Natural killer cell (primary cell): Measurements from ENCODE around the gene ZNF420. TPM values are rescaled to one million over a fixed set of nuclear protein-coding genes. Genes with fewer than 3 reads are reported as not detected.

Source experiments
- ATAC-seq, 3 donors: fragments of 150-1000 bp in 2 of 3; fragments of 200-7000 bp in 1 of 3; cut with Tn5 transposase; 1 replicate in 1 of 3; 2 replicates in 2 of 3; pipeline ENCODE4 v1.10.0; 2021; ENCODE audit warnings: mild to moderate bottlenecking in 2 of 3, moderate library complexity in 2 of 3
- DNase-seq, 2 donors: peaks; one replicate each; pipeline versions ENCODE4 v3.0.0 to v3.0.0-alpha.2; 2013 to 2021; ENCODE audit warnings: mixed read lengths in 1 of 2
- H3K27ac ChIP-seq: one replicate; pipeline ENCODE4 v1.5.1; 2013; ENCODE audit warnings: mild to moderate bottlenecking, low read length
- H3K27me3 ChIP-seq: one replicate; pipeline ENCODE4 v1.6.1; 2013; ENCODE audit warnings: low read length; ENCODE audit not compliant: control insufficient read depth, insufficient read depth
- H3K36me3 ChIP-seq: one replicate; pipeline ENCODE4 v1.6.1; 2013; ENCODE audit warnings: low read length; ENCODE audit not compliant: control insufficient read depth, insufficient read depth
- H3K4me1 ChIP-seq: one replicate; pipeline ENCODE4 v1.6.1; 2013; ENCODE audit warnings: low read length; ENCODE audit not compliant: control insufficient read depth, insufficient read depth
- H3K4me3 ChIP-seq: one replicate; pipeline ENCODE4 v1.5.1; 2013; ENCODE audit warnings: low read length
- H3K9me3 ChIP-seq: one replicate; pipeline ENCODE4 v1.6.1; 2013; ENCODE audit warnings: low read length; ENCODE audit not compliant: control insufficient read depth, insufficient read depth
- H3K27ac Mint-ChIP-seq, 2 donors: one replicate each; pipeline ENCODE4 v1.8.0; 2022; ENCODE audit warnings: mild to moderate bottlenecking in 2 of 2, mixed read lengths in 2 of 2, moderate library complexity in 1 of 2
- H3K27me3 Mint-ChIP-seq, 2 donors: one replicate each; pipeline ENCODE4 v1.8.0; 2022; ENCODE audit warnings: low read depth in 2 of 2, mixed read lengths in 2 of 2
- H3K36me3 Mint-ChIP-seq: one replicate; pipeline ENCODE4 v1.8.0; 2022; ENCODE audit warnings: mixed read lengths
- H3K4me1 Mint-ChIP-seq, 2 donors: one replicate each; pipeline ENCODE4 v1.8.0; 2022; ENCODE audit warnings: mixed read lengths in 2 of 2
- H3K4me3 Mint-ChIP-seq: one replicate; pipeline ENCODE4 v1.8.0; 2022; ENCODE audit warnings: mild to moderate bottlenecking, moderate library complexity, mixed read lengths
- H3K9me3 Mint-ChIP-seq, 2 donors: one replicate each; pipeline ENCODE4 v1.8.0; 2022; ENCODE audit warnings: mixed read lengths in 2 of 2
- CTCF ChIP-seq: fragments of 200-600 bp; IDR thresholded peaks from one replicate; pipeline ENCODE4 v1.8.0; 2022; ENCODE audit warnings: antibody characterized with exemption
- WGBS: methylation state at CpG from one replicate; pipeline ENCODE4 v1.1.7; 2013; ENCODE audit warnings: missing lambda C conversion rate; ENCODE audit not compliant: insufficient coverage; 5-methylcytosine and 5-hydroxymethylcytosine counted together
- intact Hi-C: fragments of 100-400 bp; cut with micrococcal nuclease; formaldehyde crosslinking; loops from one replicate; pipeline ENCODE4 v1.14.2; 2022
- total RNA-seq, 4 donors: library from RNA; stranded (reverse); fragments of 120-200 nt in 1 of 4; gene quantifications; one replicate each; pipeline versions ENCODE4 v1.2.3 to v1.2.4, GENCODE V29; 2013 to 2022

The ZNF420 gene
- total RNA-seq, 3 donors from 2014 or later (not counting 1 experiment from before 2014, with no cell fraction given), result 6.4 to 15.6 (median 10.2) TPM

GRCh38 chr19:37172368-37173366 is 94.4 kb downstream of the ZNF420 start, which contains the start of gene ZNF585A:
Gene ZNF585A, minus strand, starts transcription at chr19:37172695. Its CDS starts 2,785 bp downstream, at chr19:37169910.
- H3K9me3 ChIP-seq, result peaks cover 4% of the 10 kb centered on the region
- Mint-ChIP-seq H3K4me3 (no peak within 1 kb of the TSS), H3K9me3 (peaks cover 3 to 7% of the 10 kb centered on the region in 2 donors)

More at GRCh38 chr19:37172368-37173366, 94.4 kb downstream of the ZNF420 start, which contains the start of gene ZNF585A:
- H3K36me3 ChIP-seq, result peaks cover 21% of the 10 kb centered on the region
- H3K27me3 ChIP-seq, result no peaks in the 10 kb centered on the region
- H3K4me3 ChIP-seq, result peak within 1 kb of the TSS; percentile 71
- H3K27ac ChIP-seq, result peak within 1 kb of the TSS; percentile 79
- peaks cover 2% of the 10 kb centered on the region for H3K4me1 ChIP-seq
- Mint-ChIP-seq H3K27me3 (no peaks in the 10 kb centered on the region), H3K4me1 (peaks cover 0 to 4% of the 10 kb centered on the region in 2 donors), H3K36me3 (peaks cover 14% of the 10 kb centered on the region), H3K27ac (no peak within 1 kb of the TSS)
- ATAC-seq (peak; percentile 98 to 99 (median 99)), DNase-seq (peak; percentile 86 to 97)
- TF ChIP-seq CTCF, result no peak
- whole genome bisulfite sequencing, result 4% methylated on average over 29 of the region's 30 CpGs
- intact Hi-C loops, result loop anchor here (1.0 to 5.0 kb wide), 6 partner anchors 38 to 400 kb away; partner anchors contain the start of genes ZNF383, ZNF420, ZNF527 and ZNF569

Other genes with a start within 250 kb of the ZNF420 start
- 1 to 10 TPM; 2.6 to 6.8 (median 5.0) TPM for gene ZNF790, start 240.0 kb upstream of the ZNF420 start, total RNA-seq
- 10 to 100 TPM in 2 of 3 donors, 1 to 10 TPM in 1; 7.1 to 19.5 (median 10.0) TPM for gene ZNF345, start 227.6 kb upstream of the ZNF420 start, total RNA-seq
- gene ZNF829, start 162.1 kb upstream of the ZNF420 start, total RNA-seq, result 1 to 10 TPM; 5.5 to 7.6 (median 5.5) TPM
- 10 to 100 TPM in 2 of 3 donors, 1 to 10 TPM in 1; 9.4 to 15.5 (median 15.3) TPM for gene ZNF568, start 162.1 kb upstream of the ZNF420 start, total RNA-seq
- 10 to 100 TPM in 1 of 3 donors, 1 to 10 TPM in 2; 8.9 to 12.6 (median 9.9) TPM for gene ZNF585A, start 94.3 kb downstream of the ZNF420 start, total RNA-seq
- gene ZNF585B, start 132.1 kb downstream of the ZNF420 start, total RNA-seq, result 10 to 100 TPM; 12.6 to 21.6 (median 12.7) TPM
- 10 to 100 TPM; 21.6 to 27.1 (median 26.4) TPM for gene ZNF383, start 139.8 kb downstream of the ZNF420 start, total RNA-seq